ENCODE results near the gene ZNF749. TPM values are rescaled to one million over a fixed set of nuclear protein-coding genes. Genes with fewer than 3 reads are reported as not detected.
"Not testable (repeated sequence)": the region's sequence is repeated elsewhere in the genome, so short reads cannot be mapped to it uniquely, and the experiment has no call there.

Gene ZNF749
- total RNA-seq, 1 donor from 2014 or later, result 26.5 TPM

- peaks cover 19% of the 10 kb centered on the region for H3K4me1 Mint-ChIP-seq
- intact Hi-C loops (cut with micrococcal nuclease), result no loop called here
- peak overlapping the region; percentile 95 for H3K27ac Mint-ChIP-seq
These were observed 1.3 kb downstream of the ZNF749 start for GRCh38 chr19:57436417-57436816.

DNA sequence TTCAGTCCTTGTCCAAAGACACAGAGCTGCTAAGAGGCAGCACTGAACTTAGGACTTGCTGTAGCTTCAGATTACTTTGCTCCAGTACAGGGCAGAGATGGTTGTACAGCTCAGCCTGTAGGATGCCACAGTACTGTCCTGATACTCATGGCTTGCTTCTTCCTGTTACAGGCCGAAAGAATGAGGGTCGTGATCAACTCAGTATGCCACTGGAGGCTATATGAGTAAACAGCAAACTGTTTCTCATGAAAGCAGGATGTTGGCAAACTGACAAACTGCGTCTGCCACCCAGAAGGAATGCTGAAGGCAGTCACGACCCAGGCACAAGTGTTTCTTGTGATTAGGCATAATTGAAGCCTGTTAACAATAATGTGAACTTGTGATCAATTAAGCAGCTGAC lies 2.8 kb downstream of the ZNF749 start:
- H3K4me1 Mint-ChIP-seq, result peaks cover 19% of the 10 kb centered on the region
- no peak for DNase-seq
- H3K9me3 Mint-ChIP-seq, result peaks cover 52% of the 10 kb centered on the region
- intact Hi-C loops (cut with micrococcal nuclease), result no loop called here
- H3K36me3 Mint-ChIP-seq (ENCODE audit: low read depth), result peaks cover 70% of the 10 kb centered on the region
- H3K27ac Mint-ChIP-seq, result no peak overlapping the region
- H3K4me3 Mint-ChIP-seq, result no peak overlapping the region
- H3K27me3 Mint-ChIP-seq, result peaks cover 2% of the 10 kb centered on the region

More at GRCh38 chr19:57436417-57436816, 1.3 kb downstream of the ZNF749 start:
- peaks cover 39% of the 10 kb centered on the region for H3K9me3 Mint-ChIP-seq
- DNase-seq, result no peak
- H3K4me3 Mint-ChIP-seq, result peak overlapping the region; percentile 95
- peaks cover 55% of the 10 kb centered on the region for H3K36me3 Mint-ChIP-seq (ENCODE audit: low read depth)
- H3K27me3 Mint-ChIP-seq, result peaks cover 2% of the 10 kb centered on the region

- peaks cover 78% of the 10 kb centered on the region for H3K36me3 Mint-ChIP-seq (ENCODE audit: low read depth)
- intact Hi-C loops (cut with micrococcal nuclease), result no loop called here
- no peak overlapping the region for H3K27ac Mint-ChIP-seq
- peaks cover 19% of the 10 kb centered on the region for H3K4me1 Mint-ChIP-seq
- H3K9me3 Mint-ChIP-seq, result peaks cover 50% of the 10 kb centered on the region
- peaks cover 2% of the 10 kb centered on the region for H3K27me3 Mint-ChIP-seq
- no peak overlapping the region for H3K4me3 Mint-ChIP-seq
- no peak for DNase-seq
These were observed 3.8 kb downstream of the ZNF749 start for GRCh38 chr19:57438925-57439324.

DNA sequence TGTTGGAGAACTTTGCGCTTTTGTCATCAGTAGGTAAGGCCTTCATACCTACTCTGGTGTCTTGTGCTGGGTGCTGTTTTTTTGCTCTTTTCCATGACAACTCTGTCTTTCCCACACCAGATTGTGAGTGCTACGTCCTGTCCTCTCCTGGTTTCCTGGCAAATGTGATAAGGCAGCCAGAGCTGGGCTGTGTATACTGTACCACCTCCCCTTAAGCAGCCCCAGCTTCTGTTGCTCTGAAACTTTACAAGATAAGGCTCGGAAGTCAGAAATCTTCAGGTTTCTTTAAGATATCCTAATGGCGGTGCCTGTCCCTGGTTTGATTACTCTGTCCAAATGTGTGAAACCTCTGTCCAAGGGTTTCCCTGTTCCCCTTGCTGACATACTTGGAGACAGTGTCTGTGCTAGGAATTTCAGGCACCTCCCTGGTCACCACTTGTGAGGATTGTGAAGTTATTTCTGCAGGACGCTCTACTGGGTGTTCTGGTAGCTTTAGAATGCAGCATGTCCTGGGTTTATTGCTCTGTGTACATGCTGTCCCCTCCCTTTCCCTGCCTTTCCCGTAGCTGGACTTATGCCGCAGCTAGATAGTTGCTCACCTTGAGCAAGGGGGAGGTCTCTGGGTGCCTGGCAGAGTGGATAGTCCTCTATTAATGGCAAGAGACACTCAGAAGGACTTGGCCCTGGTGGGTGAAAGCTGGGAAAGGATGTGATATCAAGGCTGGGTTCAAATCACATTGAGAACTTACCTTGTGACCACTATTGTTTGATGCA lies 7.0 kb downstream of the ZNF749 start:
- Mint-ChIP-seq H3K4me3 (no peak overlapping the region), H3K27me3 (no peaks in the 10 kb centered on the region)
- intact Hi-C loops (cut with micrococcal nuclease), result no loop called here

GRCh38 chr19:57443121-57443696 lies 8.1 kb downstream of the ZNF749 start:
- H3K36me3 Mint-ChIP-seq (ENCODE audit: low read depth), result peaks cover 77% of the 10 kb centered on the region
- peaks cover 3% of the 10 kb centered on the region for H3K4me1 Mint-ChIP-seq
- no peaks in the 10 kb centered on the region for H3K27me3 Mint-ChIP-seq
- H3K27ac Mint-ChIP-seq, result no peak overlapping the region
- no peak for DNase-seq
- H3K9me3 Mint-ChIP-seq, result peaks cover 47% of the 10 kb centered on the region
- H3K4me3 Mint-ChIP-seq, result no peak overlapping the region
- intact Hi-C loops (cut with micrococcal nuclease), result no loop called here

More for the DNA sequence above, 7.0 kb downstream of the ZNF749 start:
- Mint-ChIP-seq H3K36me3 (ENCODE audit: low read depth) (peaks cover 83% of the 10 kb centered on the region), H3K4me1 (peaks cover 3% of the 10 kb centered on the region), H3K27ac (no peak overlapping the region), H3K9me3 (peaks cover 47% of the 10 kb centered on the region)
- DNase-seq, result no peak

- H3K27ac Mint-ChIP-seq, result no peak overlapping the region
- H3K9me3 Mint-ChIP-seq, result peaks cover 20% of the 10 kb centered on the region
- DNase-seq, result no peak
- H3K27me3 Mint-ChIP-seq, result no peaks in the 10 kb centered on the region
- no peak overlapping the region for H3K4me3 Mint-ChIP-seq
- peaks cover 2% of the 10 kb centered on the region for H3K36me3 Mint-ChIP-seq (ENCODE audit: low read depth)
- intact Hi-C loops (cut with micrococcal nuclease), result no loop called here
- H3K4me1 Mint-ChIP-seq, result no peaks in the 10 kb centered on the region
These were observed 17.2 kb downstream of the ZNF749 start for GRCh38 chr19:57452307-57452706.

GRCh38 chr19:57465680-57466381 lies 30.7 kb downstream of the ZNF749 start:
- H3K36me3 Mint-ChIP-seq (ENCODE audit: low read depth), result peaks cover 3% of the 10 kb centered on the region
- intact Hi-C loops (cut with micrococcal nuclease), result no loop called here
- peak; percentile 80 for DNase-seq
- H3K27ac Mint-ChIP-seq, result no peak overlapping the region
- peaks cover 12% of the 10 kb centered on the region for H3K9me3 Mint-ChIP-seq
- no peaks in the 10 kb centered on the region for H3K27me3 Mint-ChIP-seq
- no peaks in the 10 kb centered on the region for H3K4me1 Mint-ChIP-seq
- H3K4me3 Mint-ChIP-seq, result no peak overlapping the region

DNA sequence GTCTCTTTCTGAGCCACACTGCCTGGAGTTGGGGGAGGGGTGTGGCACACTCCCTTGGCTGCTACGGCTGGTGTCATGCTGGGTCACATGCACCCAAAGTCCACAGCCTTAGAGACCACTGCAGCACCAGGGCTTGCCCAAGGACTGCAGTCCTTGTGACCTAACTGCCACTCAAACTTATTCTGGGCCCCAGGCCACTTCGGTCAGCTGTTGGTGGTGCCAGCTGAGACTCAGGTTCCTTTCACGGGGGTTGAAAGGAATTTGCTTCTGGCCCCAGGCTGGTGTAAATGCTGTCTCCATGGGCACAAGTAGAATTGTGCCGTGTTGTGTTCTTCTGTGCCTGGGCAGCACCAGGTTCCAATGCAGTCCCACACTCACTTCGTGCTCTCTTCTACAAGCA lies 31.4 kb downstream of the ZNF749 start:
- H3K4me3 Mint-ChIP-seq, result no peak overlapping the region
- H3K9me3 Mint-ChIP-seq, result peaks cover 17% of the 10 kb centered on the region
- DNase-seq, result no peak
- H3K27ac Mint-ChIP-seq, result no peak overlapping the region
- H3K36me3 Mint-ChIP-seq (ENCODE audit: low read depth), result peaks cover 5% of the 10 kb centered on the region
- intact Hi-C loops (cut with micrococcal nuclease), result no loop called here
- no peaks in the 10 kb centered on the region for H3K4me1 Mint-ChIP-seq
- H3K27me3 Mint-ChIP-seq, result no peaks in the 10 kb centered on the region

DNA sequence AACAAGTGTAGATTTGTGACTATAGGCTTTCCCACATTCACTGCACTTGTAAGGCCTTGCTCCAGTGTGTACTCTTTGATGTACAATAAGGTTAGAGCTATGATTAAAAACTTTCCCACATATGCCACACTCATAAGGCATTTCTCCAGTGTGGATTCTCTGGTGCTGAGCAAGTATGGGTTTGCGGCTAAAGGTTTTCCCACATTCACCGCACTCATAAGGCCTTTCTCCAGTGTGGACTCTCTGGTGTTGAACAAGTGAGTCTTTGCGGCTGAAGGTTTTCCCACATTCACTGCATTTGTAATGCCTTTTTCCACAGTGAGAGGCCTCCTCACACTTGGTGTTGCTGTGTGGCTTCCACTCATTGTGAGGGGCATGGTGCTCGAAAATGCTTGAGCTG lies 38.5 kb downstream of the ZNF749 start:
- intact Hi-C loops (cut with micrococcal nuclease), result loop anchor here (10.0 kb wide), 1 partner anchor 681 kb away; the partner anchor contains the start of gene ZNF329
- H3K9me3 Mint-ChIP-seq, result peaks cover 60% of the 10 kb centered on the region

DNA sequence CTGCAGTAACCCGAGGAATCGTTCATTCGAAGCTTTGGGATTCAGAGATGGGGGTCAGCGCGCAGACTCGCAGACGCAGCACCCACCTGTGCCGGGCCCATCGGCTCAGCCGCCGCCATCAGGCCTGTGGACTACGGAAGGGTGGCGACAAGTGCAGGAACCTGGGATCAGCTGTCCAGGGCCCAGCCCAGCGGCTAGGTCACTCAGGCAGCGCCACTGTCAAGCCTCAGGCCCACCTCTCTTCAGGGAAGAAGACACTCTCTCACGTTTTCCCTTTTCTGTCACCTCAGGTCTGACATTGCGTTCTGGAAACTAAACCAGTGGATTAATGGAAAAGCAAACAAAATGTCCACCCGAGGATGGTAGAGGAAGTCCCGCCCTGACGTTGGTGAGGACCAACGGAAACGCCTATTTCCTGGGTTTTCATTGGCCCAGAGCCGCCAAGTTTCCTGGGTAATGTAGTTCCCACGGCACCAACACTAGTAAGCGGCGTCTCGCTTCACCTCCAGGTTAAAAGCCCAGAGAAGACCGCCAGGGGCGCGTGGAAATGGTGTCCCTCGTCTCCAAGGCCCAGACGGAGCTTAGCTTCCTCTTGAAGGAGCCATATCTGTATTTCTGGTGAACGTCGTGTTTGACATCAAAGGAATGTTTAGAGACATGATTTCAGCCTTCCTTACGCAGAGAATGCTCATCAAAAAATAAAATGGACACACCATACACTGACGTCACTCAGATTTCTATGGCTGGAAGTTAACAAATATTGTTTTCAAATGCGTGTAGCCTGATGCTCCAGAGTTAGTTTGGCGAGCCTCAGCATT lies 42.3 kb downstream of the ZNF749 start, which contains the start of gene ZNF772:
Gene ZNF772 (minus strand): TSS at position 376 of the 818 bp plus-strand sequence. CDS start 257 bp downstream, at position 119.
- Mint-ChIP-seq H3K4me3 (peak within 1 kb of the TSS; percentile 82), H3K27me3 (no peaks in the 10 kb centered on the region), H3K27ac (peak within 1 kb of the TSS; percentile 82), H3K4me1 (peaks cover 8% of the 10 kb centered on the region), H3K36me3 (ENCODE audit: low read depth) (peaks cover 46% of the 10 kb centered on the region), H3K9me3 (peaks cover 55% of the 10 kb centered on the region)
- DNase-seq, result peak; percentile 95
- intact Hi-C loops (cut with micrococcal nuclease), result loop anchor here (1.0 to 10.0 kb wide), 3 partner anchors 22 to 677 kb away; partner anchors contain the start of genes ZNF329, ZNF749 and ZNF773

More for the DNA sequence above, 38.5 kb downstream of the ZNF749 start:
- Mint-ChIP-seq H3K4me1 (peaks cover 8% of the 10 kb centered on the region), H3K27ac (no peak overlapping the region), H3K36me3 (ENCODE audit: low read depth) (peaks cover 51% of the 10 kb centered on the region), H3K4me3 (no peak overlapping the region), H3K27me3 (no peaks in the 10 kb centered on the region)
- DNase-seq, result no peak

GRCh38 chr19:57487477-57488298 lies 52.6 kb downstream of the ZNF749 start, which contains the start of gene ZNF419:
Gene ZNF419, plus strand, starts transcription at chr19:57487750. Its CDS starts 201 bp downstream, at chr19:57487951.
- H3K36me3 Mint-ChIP-seq (ENCODE audit: low read depth), result peaks cover 43% of the 10 kb centered on the region
- DNase-seq, result peak; percentile 98
- intact Hi-C loops (cut with micrococcal nuclease), result loop anchor here (1.0 to 5.0 kb wide), 3 partner anchors 40 to 100 kb away; partner anchors contain the start of genes ZNF17, ZNF548 and ZNF549
- not testable (repeated sequence) for H3K27me3 Mint-ChIP-seq
- H3K27ac Mint-ChIP-seq, result peak within 1 kb of the TSS; percentile 67
- H3K9me3 Mint-ChIP-seq, result peaks cover 37% of the 10 kb centered on the region
- H3K4me3 Mint-ChIP-seq, result peak within 1 kb of the TSS; percentile 72
- H3K4me1 Mint-ChIP-seq, result peaks cover 11% of the 10 kb centered on the region

GRCh38 chr19:57488299-57488644 lies 53.1 kb downstream of the ZNF749 start:
- peaks cover 49% of the 10 kb centered on the region for H3K36me3 Mint-ChIP-seq (ENCODE audit: low read depth)
- peaks cover 42% of the 10 kb centered on the region for H3K9me3 Mint-ChIP-seq
- intact Hi-C loops (cut with micrococcal nuclease), result loop anchor here (5.0 kb wide), 2 partner anchors 76 to 101 kb away; partner anchors contain the start of genes ZNF17 and ZNF548
- DNase-seq, H3K27me3 Mint-ChIP-seq: not testable (repeated sequence)
- H3K27ac Mint-ChIP-seq, result peak overlapping the region; percentile 25
- H3K4me3 Mint-ChIP-seq, result peak overlapping the region; percentile 72
- H3K4me1 Mint-ChIP-seq, result peaks cover 11% of the 10 kb centered on the region
